Measurements from ENCODE around the gene CLEC7A.

DNA sequence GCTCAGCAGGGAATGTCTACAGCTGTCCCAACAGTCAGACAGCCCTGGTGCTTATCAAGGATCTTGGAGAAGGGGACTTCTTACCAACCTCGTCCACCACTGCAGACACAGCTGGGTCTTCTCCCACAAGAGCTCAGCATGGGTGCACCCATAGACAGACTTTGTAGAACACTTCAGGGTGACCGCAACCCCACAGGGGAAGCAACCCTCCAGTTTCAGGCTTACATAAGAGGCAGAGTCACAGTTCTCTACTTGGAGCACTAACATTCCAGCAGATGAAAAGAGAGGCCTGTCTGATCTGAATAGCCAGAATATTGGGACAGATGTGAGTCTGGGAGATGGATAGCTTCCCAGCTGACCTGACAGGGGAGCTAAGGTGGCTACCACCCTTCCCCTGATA, 27.7 kb downstream of the CLEC7A start:
- no peak for TF ChIP-seq CTCF (IDR thresholded peaks at IDR 0.05; ENCODE audit: insufficient read depth, low read length, poor library complexity, severe bottlenecking)
- no peak for TF ChIP-seq EZH2phosphoT487 (conservative IDR thresholded peaks at IDR 0.05; ENCODE audit: low read length)

All from SU-DHL-6 (cell line).